ENCODE results near the gene PSEN1.
"Not testable (repeated sequence)": the region's sequence is repeated elsewhere in the genome, so short reads cannot be mapped to it uniquely, and the experiment has no call there.

Gene PSEN1

GRCh38 chr14:73167727-73168126 lies 31.4 kb downstream of the PSEN1 start:
- DNase-seq (ENCODE audit: low spot score) = no peak

DNA sequence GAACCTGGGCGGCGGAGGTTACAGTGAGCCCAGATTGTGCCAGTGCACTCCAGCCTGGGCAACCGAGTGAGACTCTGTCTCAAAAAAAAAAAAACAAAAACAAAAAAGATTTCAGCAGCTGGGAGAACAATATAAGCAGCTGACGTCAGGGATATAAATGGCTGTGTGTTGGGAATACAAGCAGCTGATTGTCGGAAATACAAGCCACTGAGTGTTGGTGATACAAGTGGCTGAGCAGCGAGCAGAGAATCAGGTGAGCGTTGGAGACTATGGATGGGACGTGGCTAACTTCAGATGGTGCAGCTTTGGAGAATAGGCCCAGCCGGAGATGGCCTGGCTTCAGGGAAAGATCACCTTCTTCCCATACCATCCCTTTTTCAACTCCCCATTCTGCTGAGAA lies 32.0 kb downstream of the PSEN1 start:
- DNase-seq (ENCODE audit: low spot score) = no peak

- no peak for DNase-seq (ENCODE audit: low spot score)
These were observed 32.4 kb downstream of the PSEN1 start for GRCh38 chr14:73168691-73169090.

- not testable (repeated sequence) for DNase-seq (ENCODE audit: low spot score)
These were observed 33.5 kb downstream of the PSEN1 start for GRCh38 chr14:73169855-73170254.

GRCh38 chr14:73170686-73171085 lies 34.4 kb downstream of the PSEN1 start:
- no peak for DNase-seq (ENCODE audit: low spot score)

GRCh38 chr14:73172500-73172899 lies 36.2 kb downstream of the PSEN1 start:
- DNase-seq (ENCODE audit: low spot score) = no peak

DNA sequence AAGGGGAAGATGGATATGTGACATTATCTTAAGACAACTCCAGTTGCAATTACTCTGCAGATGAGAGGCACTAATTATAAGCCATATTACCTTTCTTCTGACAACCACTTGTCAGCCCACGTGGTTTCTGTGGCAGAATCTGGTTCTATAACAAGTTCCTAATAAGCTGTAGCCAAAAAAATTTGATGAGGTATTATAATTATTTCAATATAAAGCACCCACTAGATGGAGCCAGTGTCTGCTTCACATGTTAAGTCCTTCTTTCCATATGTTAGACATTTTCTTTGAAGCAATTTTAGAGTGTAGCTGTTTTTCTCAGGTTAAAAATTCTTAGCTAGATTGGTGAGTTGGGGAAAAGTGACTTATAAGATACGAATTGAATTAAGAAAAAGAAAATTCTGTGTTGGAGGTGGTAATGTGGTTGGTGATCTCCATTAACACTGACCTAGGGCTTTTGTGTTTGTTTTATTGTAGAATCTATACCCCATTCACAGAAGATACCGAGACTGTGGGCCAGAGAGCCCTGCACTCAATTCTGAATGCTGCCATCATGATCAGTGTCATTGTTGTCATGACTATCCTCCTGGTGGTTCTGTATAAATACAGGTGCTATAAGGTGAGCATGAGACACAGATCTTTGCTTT lies 36.9 kb downstream of the PSEN1 start:
- DNase-seq (ENCODE audit: low spot score) = peak; percentile 2

DNA sequence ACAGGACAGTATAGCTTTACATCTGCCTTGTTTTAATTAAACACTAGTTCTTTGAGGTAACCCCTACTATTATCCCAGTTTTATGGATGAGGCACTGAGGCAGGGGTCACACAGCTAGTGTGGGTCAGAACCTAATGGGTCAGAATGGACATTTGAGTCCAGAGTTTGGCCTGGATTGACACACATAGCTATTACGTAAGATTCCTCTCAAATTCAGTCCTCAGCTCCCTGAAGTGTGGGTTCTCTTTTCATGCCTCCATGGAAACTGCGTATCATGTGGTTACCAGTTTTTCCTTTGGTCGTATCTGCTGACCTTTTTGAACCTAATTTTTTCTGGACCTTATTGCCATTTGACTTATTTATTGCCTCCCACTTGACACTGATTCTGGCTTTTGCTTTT lies 40.4 kb downstream of the PSEN1 start:
- no peak for DNase-seq (ENCODE audit: low spot score)

DNA sequence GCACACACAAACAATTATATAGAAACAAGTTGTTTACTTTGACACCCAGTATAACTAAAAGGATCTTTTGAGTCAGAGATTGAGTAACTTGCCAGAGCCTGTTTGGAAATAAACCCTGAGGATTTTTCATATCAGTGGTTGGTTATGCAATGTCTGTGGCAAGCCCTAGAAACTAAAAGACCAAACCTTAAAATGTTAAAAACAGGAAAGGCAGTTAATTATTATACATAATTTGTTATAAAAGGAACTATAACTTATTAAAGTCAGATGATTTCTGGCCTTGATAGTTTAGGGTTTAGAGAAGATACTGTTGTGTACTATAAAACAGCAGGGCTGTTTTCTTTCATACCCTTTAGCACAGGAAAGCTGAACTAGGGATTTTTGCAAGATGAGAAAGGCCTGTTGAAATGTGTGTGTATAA lies 44.1 kb downstream of the PSEN1 start:
- DNase-seq (ENCODE audit: low spot score) = no peak

- not testable (repeated sequence) for DNase-seq (ENCODE audit: low spot score)
These were observed 44.7 kb downstream of the PSEN1 start for GRCh38 chr14:73180969-73181368.

DNA sequence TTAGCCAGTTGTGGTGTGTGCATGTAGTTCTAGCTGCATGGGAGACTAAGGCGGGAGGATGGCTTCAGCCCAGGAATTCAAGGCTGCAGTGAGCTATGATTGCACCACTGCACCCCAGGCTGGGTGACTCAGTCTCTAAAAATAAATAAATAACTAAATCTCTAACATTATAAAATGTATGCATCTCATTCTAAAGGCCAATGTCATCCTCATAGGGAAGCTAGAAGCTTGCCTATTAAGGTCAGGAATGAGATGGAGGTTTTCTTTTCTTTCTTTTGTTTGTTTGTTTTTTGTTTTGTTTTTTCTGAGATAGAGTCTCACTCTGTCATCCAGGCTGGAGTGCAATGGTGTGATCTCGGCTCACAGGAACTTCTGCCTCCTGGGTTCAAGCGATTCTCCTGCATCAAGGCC lies 52.2 kb downstream of the PSEN1 start:
- no peak for DNase-seq (ENCODE audit: low spot score)

GRCh38 chr14:73189651-73190050 lies 53.3 kb downstream of the PSEN1 start:
- no peak for DNase-seq (ENCODE audit: low spot score)

DNA sequence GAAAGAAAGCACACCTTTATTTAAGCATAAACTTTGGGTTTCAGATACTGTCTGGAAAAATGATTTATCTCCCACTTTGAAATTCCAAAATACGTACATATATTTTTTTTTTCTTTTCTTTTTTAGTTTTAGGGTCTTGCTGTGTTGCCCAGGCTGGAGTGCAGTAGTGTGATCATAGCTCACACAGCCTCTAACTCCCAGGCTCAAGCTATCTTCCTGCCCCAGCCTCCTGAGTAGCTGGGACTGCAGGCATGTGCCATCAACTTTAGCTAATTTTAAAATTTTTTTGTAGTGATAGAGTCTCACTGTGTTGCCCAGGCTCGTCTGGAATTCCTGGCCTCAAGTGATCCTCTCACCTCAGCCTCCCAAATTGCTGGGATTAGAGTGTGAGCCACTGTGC lies 55.1 kb downstream of the PSEN1 start:
- DNase-seq (ENCODE audit: low spot score) = no peak

DNA sequence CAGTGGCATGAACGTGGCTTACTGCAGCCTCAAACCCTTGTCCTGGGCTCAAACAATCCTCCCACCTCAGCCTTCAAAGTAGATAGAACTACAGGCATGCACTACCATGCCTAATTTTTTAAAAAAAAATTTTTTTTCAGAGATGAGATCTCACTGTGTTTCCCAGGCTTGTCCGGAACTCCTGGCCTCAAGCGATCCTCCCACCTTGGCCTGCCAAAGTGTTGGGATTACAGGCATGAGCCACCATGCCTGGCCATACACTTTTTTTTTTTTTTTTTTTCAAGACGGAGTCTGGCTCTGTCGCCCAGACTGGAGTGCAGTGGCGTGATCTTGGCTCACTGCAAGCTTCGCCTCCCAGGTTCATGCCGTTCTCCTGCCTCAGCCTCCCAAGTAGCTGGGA lies 58.0 kb downstream of the PSEN1 start:
- DNase-seq (ENCODE audit: low spot score) = not testable (repeated sequence)

DNA sequence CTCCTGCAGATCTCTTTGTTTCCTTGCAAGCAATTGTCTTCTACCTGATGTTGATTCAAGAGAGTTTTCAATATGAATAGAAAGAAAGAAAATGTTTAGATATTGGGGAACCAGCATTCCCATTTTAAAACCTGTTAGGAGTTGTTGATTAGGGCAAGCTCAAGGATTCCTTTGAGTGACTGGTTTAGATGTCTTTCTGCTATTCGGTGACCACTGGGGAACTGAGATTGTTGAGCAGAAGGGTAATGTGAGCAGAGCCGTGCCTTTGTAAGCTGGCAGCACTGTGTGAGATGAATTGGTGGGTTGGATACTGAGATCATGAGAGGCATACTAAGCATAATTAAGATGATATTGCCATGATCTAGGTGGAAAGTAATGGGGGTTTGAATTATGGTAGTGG lies 61.9 kb downstream of the PSEN1 start:
- DNase-seq (ENCODE audit: low spot score) = no peak

DNA sequence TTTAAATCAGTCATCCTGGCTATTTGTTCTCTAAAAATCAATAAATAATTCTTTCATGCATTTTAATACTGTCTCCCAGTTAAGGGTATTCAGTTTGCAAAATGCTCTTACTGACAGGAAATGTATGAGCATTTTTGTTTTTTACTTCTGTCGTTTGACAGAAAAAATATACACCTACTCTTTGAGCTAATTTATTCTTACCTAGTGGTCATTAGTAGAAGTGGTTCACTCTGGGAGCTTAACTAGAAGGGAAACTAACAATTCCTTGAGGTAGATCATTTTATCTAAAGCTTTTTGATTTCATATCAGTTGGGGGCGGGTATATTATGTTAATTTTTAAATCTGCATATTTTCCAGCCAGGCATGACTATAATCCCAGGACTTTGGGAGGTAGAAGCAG lies 67.2 kb downstream of the PSEN1 start:
- DNase-seq (ENCODE audit: low spot score) = no peak

GRCh38 chr14:73207615-73208014 lies 71.3 kb downstream of the PSEN1 start:
- DNase-seq (ENCODE audit: low spot score) = no peak

GRCh38 chr14:73208390-73208789 lies 72.1 kb downstream of the PSEN1 start:
- DNase-seq (ENCODE audit: low spot score) = no peak

GRCh38 chr14:73208846-73209245 lies 72.5 kb downstream of the PSEN1 start:
- no peak for DNase-seq (ENCODE audit: low spot score)

DNA sequence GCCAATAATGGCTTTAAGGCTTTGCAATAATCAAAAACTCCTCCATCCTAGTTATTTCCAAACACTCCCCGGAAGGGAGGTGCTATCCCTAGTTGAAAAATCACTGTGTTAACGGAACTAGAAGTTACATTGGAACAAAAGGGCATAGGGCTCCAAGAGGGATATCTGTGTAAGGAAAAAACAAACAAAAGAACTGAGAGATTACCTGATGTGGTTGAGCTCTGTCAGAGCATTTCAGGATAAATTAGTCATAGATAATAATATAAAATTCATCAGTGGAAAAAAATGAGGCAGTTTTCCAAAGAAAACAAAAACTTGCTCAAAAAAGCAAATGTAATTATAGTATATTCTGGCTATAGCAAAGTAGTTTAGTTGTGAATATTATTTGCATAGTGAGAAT lies 73.6 kb downstream of the PSEN1 start:
- no peak for DNase-seq (ENCODE audit: low spot score)

GRCh38 chr14:73211251-73212040 lies 75.1 kb downstream of the PSEN1 start:
- no peak for DNase-seq (ENCODE audit: low spot score)

DNA sequence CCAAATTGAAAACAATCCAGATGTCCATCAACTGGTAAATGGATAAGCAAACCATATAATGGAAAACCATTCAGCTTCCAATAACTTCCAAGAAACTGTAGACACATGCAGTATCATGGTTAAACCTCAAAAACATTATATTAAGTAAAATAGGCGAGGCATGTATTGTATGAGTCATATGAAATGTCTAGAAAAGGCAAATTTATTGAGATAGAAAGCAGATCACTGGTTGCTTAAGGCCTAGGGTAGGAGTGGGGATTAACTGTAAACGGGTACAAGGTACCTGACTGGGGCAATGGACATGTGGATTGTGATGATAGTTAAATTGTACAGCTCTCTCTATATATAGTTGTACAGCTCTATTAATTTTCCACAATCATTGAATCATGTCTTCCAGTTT lies 79.7 kb downstream of the PSEN1 start:
- no peak for DNase-seq (ENCODE audit: low spot score)

GRCh38 chr14:73217411-73217810 lies 81.1 kb downstream of the PSEN1 start:
- DNase-seq (ENCODE audit: low spot score) = no peak

DNA sequence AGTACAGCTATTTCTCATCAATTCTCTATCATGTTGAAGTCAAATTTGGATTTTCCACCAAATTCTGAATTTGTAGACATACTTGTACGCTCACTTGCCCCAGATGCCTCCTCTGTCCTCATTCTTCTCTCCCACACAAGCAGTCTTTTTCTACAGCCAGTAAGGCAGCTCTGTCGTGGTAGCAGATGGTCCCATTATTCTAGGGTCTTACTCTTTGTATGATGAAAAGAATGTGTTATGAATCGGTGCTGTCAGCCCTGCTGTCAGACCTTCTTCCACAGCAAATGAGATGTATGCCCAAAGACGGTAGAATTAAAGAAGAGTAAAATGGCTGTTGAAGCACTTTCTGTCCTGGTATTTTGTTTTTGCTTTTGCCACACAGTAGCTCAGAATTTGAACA lies 83.8 kb downstream of the PSEN1 start:
- no peak for DNase-seq (ENCODE audit: low spot score)

Measured in CD4-positive, alpha-beta T cell treated with Interleukin-6 at 100 ng/mL for 8 hours (primary cell).